Activated T-cell treated with anti-CD3 and anti-CD28 coated beads for 4 hours (primary cell): Measurements from ENCODE around the gene PIKFYVE.
"Not testable (repeated sequence)": the region's sequence is repeated elsewhere in the genome, so short reads cannot be mapped to it uniquely, and the experiment has no call there.

Experiments used
- DNase-seq: peaks from one replicate; pipeline ENCODE4 v3.0.0-alpha.2; 2020

Gene PIKFYVE

GRCh38 chr2:208363485-208363884 lies 97.4 kb downstream of the PIKFYVE start:
- no peak for DNase-seq

- DNase-seq = no peak
Observed at GRCh38 chr2:208366215-208367127, 100.4 kb downstream of the PIKFYVE start.

GRCh38 chr2:208369091-208369490 lies 103.0 kb downstream of the PIKFYVE start:
- DNase-seq = no peak

GRCh38 chr2:208370881-208371633 lies 105.0 kb downstream of the PIKFYVE start:
- no peak for DNase-seq

- DNase-seq = no peak
Observed at GRCh38 chr2:208371634-208371935, 105.5 kb downstream of the PIKFYVE start.

- DNase-seq = no peak
Observed at GRCh38 chr2:208373460-208374089, 107.5 kb downstream of the PIKFYVE start.

- no peak for DNase-seq
Observed at GRCh38 chr2:208375491-208376068, 109.5 kb downstream of the PIKFYVE start.

- DNase-seq = not testable (repeated sequence)
Observed at GRCh38 chr2:208377344-208377860, 111.3 kb downstream of the PIKFYVE start.

- no peak for DNase-seq
Observed at GRCh38 chr2:208379192-208379591, 113.1 kb downstream of the PIKFYVE start.

- no peak for DNase-seq
Observed at GRCh38 chr2:208384637-208385036, 118.6 kb downstream of the PIKFYVE start.

- no peak for DNase-seq
Observed at GRCh38 chr2:208386541-208386940, 120.5 kb downstream of the PIKFYVE start.

- no peak for DNase-seq
Observed at GRCh38 chr2:208389940-208390339, 123.9 kb downstream of the PIKFYVE start.

- DNase-seq = no peak
Observed at GRCh38 chr2:208392300-208392699, 126.2 kb downstream of the PIKFYVE start.

GRCh38 chr2:208396796-208397195 lies 130.7 kb downstream of the PIKFYVE start:
- not testable (repeated sequence) for DNase-seq

GRCh38 chr2:208399201-208399600 lies 133.1 kb downstream of the PIKFYVE start:
- DNase-seq = no peak

GRCh38 chr2:208406474-208407451 lies 140.7 kb downstream of the PIKFYVE start, which contains the start of gene PTH2R:
TSS of gene PTH2R (plus strand) at chr2:208406792. CDS start at chr2:208407044, 252 bp downstream.
- DNase-seq = no peak

- DNase-seq = no peak
Observed at GRCh38 chr2:208407667-208408066, 141.6 kb downstream of the PIKFYVE start.
